Natural killer cell (primary cell): ENCODE results near the gene ARL8A. TPM values are rescaled to one million over a fixed set of nuclear protein-coding genes. Genes with fewer than 3 reads are reported as not detected.
A peak's percentile ranks its signal among the peaks of the same experiment; 100 is the strongest.

Experiments used
- ATAC-seq, 3 donors: fragments of 150-1000 bp in 2 of 3; fragments of 200-7000 bp in 1 of 3; cut with Tn5 transposase; 1 replicate in 1 of 3; 2 replicates in 2 of 3; pipeline ENCODE4 v1.10.0; 2021; ENCODE audit warnings: mild to moderate bottlenecking in 2 of 3, moderate library complexity in 2 of 3
- DNase-seq, 2 donors: peaks; one replicate each; pipeline versions ENCODE4 v3.0.0 to v3.0.0-alpha.2; 2013 to 2021; ENCODE audit warnings: mixed read lengths in 1 of 2
- H3K27ac ChIP-seq: one replicate; pipeline ENCODE4 v1.5.1; 2013; ENCODE audit warnings: mild to moderate bottlenecking, low read length
- H3K27me3 ChIP-seq: one replicate; pipeline ENCODE4 v1.6.1; 2013; ENCODE audit warnings: low read length; ENCODE audit not compliant: control insufficient read depth, insufficient read depth
- H3K36me3 ChIP-seq: one replicate; pipeline ENCODE4 v1.6.1; 2013; ENCODE audit warnings: low read length; ENCODE audit not compliant: control insufficient read depth, insufficient read depth
- H3K4me1 ChIP-seq: one replicate; pipeline ENCODE4 v1.6.1; 2013; ENCODE audit warnings: low read length; ENCODE audit not compliant: control insufficient read depth, insufficient read depth
- H3K4me3 ChIP-seq: one replicate; pipeline ENCODE4 v1.5.1; 2013; ENCODE audit warnings: low read length
- H3K9me3 ChIP-seq: one replicate; pipeline ENCODE4 v1.6.1; 2013; ENCODE audit warnings: low read length; ENCODE audit not compliant: control insufficient read depth, insufficient read depth
- H3K27ac Mint-ChIP-seq, 2 donors: one replicate each; pipeline ENCODE4 v1.8.0; 2022; ENCODE audit warnings: mild to moderate bottlenecking in 2 of 2, mixed read lengths in 2 of 2, moderate library complexity in 1 of 2
- H3K27me3 Mint-ChIP-seq, 2 donors: one replicate each; pipeline ENCODE4 v1.8.0; 2022; ENCODE audit warnings: low read depth in 2 of 2, mixed read lengths in 2 of 2
- H3K36me3 Mint-ChIP-seq: one replicate; pipeline ENCODE4 v1.8.0; 2022; ENCODE audit warnings: mixed read lengths
- H3K4me1 Mint-ChIP-seq, 2 donors: one replicate each; pipeline ENCODE4 v1.8.0; 2022; ENCODE audit warnings: mixed read lengths in 2 of 2
- H3K4me3 Mint-ChIP-seq: one replicate; pipeline ENCODE4 v1.8.0; 2022; ENCODE audit warnings: mild to moderate bottlenecking, moderate library complexity, mixed read lengths
- H3K9me3 Mint-ChIP-seq, 2 donors: one replicate each; pipeline ENCODE4 v1.8.0; 2022; ENCODE audit warnings: mixed read lengths in 2 of 2
- WGBS: methylation state at CpG from one replicate; pipeline ENCODE4 v1.1.7; 2013; ENCODE audit warnings: missing lambda C conversion rate; ENCODE audit not compliant: insufficient coverage; 5-methylcytosine and 5-hydroxymethylcytosine counted together
- intact Hi-C: fragments of 100-400 bp; cut with micrococcal nuclease; formaldehyde crosslinking; loops from one replicate; pipeline ENCODE4 v1.14.2; 2022
- total RNA-seq, 4 donors: library from RNA; stranded (reverse); fragments of 120-200 nt in 1 of 4; gene quantifications; one replicate each; pipeline versions ENCODE4 v1.2.3 to v1.2.4, GENCODE V29; 2013 to 2022
- TF ChIP-seq, protein P1 (sequence below): fragments of 200-600 bp; IDR thresholded peaks from one replicate; pipeline ENCODE4 v1.8.0; 2022; ENCODE audit warnings: antibody characterized with exemption

ARL8A gene
- total RNA-seq, 3 donors from 2014 or later (not counting 1 experiment from before 2014, with no cell fraction given), result 109 to 120 (median 109) TPM

DNA sequence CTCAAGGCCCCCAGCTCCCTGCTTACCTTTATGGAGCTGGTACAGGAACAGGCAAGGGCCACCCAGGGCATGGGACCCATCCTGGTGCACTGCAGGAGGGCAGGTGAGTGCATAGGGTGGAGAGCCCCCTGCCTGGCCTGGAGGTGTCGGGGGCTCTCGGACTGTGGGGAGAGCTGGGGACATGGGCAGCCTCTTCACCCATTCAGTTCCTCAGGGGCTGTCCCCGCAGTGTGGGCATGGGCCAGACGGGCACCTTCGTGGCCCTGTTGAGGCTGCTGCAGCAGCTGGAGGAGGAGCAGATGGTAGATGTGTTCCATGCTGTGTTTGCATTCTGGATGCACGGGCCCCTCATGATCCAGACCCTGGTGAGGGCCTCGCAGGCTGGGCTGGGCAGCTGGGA, 41.8 kb upstream of the ARL8A start:
- H3K36me3 ChIP-seq, result no peaks in the 10 kb centered on the region
- ATAC-seq, result no peak
- peaks cover 7% of the 10 kb centered on the region for H3K4me1 ChIP-seq
- no peaks in the 10 kb centered on the region for H3K9me3 ChIP-seq
- no peaks in the 10 kb centered on the region for H3K9me3 Mint-ChIP-seq
- no peak overlapping the region for H3K27ac ChIP-seq
- peaks cover 0 to 9% of the 10 kb centered on the region in 2 donors for H3K27me3 Mint-ChIP-seq
- DNase-seq, result no peak
- WGBS, result 87% methylated on average over 7 of the region's 7 CpGs
- H3K27me3 ChIP-seq, result no peaks in the 10 kb centered on the region
- H3K36me3 Mint-ChIP-seq, result no peaks in the 10 kb centered on the region
- peaks cover 0 to 15% of the 10 kb centered on the region in 2 donors for H3K4me1 Mint-ChIP-seq
- no peak overlapping the region for H3K4me3 ChIP-seq
- no peak overlapping the region for H3K27ac Mint-ChIP-seq
- H3K4me3 Mint-ChIP-seq, result no peak overlapping the region
- TF ChIP-seq, protein P1, sequence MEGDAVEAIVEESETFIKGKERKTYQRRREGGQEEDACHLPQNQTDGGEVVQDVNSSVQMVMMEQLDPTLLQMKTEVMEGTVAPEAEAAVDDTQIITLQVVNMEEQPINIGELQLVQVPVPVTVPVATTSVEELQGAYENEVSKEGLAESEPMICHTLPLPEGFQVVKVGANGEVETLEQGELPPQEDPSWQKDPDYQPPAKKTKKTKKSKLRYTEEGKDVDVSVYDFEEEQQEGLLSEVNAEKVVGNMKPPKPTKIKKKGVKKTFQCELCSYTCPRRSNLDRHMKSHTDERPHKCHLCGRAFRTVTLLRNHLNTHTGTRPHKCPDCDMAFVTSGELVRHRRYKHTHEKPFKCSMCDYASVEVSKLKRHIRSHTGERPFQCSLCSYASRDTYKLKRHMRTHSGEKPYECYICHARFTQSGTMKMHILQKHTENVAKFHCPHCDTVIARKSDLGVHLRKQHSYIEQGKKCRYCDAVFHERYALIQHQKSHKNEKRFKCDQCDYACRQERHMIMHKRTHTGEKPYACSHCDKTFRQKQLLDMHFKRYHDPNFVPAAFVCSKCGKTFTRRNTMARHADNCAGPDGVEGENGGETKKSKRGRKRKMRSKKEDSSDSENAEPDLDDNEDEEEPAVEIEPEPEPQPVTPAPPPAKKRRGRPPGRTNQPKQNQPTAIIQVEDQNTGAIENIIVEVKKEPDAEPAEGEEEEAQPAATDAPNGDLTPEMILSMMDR, result no peak
- intact Hi-C loops, result no loop called here

DNA sequence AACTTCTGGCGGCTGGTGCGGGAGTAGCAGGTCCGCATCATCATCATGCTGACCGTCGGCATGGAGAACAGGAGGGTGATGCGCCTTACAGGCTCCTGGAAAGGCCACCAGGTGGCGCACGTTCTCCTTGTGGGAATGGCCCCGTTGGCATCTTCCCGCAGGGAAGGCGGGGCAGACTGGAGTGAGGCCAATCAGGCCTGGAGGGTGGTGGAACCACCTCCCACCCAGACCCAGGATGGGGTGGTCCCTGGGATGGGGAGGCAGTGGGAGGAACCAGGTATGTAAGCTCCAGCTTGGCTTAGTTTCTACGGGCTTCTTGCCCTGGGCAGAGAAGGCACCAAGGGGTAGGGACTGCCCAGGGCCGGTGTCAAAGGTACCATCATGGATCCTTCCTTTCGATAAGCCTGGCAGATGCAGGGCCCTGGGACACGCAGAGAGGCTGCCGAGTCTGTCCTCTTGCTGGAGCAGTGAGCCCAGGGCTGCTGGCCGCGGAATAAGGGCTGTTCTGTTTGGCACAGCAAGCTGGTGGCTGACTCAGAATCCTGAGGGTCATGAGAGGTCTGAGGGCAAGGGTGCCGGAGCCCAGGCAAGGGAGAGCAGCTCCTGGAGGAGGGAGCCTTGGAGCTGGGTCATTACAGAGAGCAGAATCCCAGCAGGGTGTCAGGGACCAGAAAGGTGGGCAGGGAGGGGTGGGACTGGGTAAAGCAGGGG, 40.4 kb upstream of the ARL8A start:
- peaks cover 0 to 15% of the 10 kb centered on the region in 2 donors for H3K4me1 Mint-ChIP-seq
- H3K27ac ChIP-seq, result no peak overlapping the region
- DNase-seq (peak; percentile 65 to 83), ATAC-seq (peak; percentile 49 to 72 (median 68))
- WGBS, result 27% methylated on average over 19 of the region's 19 CpGs
- no peaks in the 10 kb centered on the region for H3K27me3 ChIP-seq
- H3K4me3 ChIP-seq, result no peak overlapping the region
- TF ChIP-seq, protein P1, result peak; percentile 76
- no peak overlapping the region for H3K4me3 Mint-ChIP-seq
- H3K4me1 ChIP-seq, result peaks cover 7% of the 10 kb centered on the region
- peak overlapping the region in 1 of 2 donors; percentile 38 for H3K27ac Mint-ChIP-seq
- H3K9me3 Mint-ChIP-seq, result no peaks in the 10 kb centered on the region
- no peaks in the 10 kb centered on the region for H3K36me3 ChIP-seq
- intact Hi-C loops, result loop anchor here (1.0 kb wide), 2 partner anchors 130 to 534 kb away; no protein-coding TSS in a partner anchor
- no peaks in the 10 kb centered on the region for H3K36me3 Mint-ChIP-seq
- no peaks in the 10 kb centered on the region for H3K9me3 ChIP-seq
- peaks cover 0 to 9% of the 10 kb centered on the region in 2 donors for H3K27me3 Mint-ChIP-seq

DNA sequence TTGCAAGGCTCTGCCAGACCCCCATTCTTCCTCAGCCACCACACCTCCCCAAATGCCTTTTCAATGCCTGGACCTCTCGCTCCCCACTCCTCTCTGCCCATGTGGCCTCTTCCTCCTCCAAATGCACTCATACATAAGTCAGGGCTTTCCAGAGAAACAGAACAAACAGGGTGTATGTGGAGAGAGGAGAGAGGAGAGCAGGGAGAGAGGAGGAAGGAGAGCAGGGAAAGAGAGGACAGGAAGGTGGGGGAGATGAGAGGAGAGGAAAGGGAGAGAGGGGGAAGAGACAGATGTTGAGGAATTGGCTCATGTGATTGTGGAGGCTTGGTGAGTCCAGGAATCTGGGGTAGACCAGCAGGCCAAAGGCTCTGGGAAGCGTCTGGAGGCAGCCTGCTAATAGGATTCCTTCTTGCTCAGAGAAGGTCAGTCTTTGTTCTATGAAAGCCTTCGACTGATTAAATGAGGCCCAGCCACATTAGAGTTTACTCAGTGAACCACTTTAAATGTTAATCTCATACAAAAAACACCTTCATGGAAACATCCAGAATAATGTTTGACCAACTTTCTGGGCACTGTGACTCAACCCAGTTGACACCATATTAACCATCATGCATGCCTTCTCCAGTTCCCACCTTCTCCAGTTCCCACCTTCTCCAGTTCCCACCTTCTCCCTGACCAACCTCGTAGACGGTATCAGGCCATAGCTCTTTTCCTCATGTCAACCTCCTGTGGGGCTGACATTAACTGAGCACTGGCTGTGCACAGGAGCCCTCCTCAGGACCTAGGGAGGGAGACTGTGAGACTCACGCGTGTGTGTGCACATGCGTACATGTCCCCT, 37.7 kb upstream of the ARL8A start:
- Mint-ChIP-seq H3K9me3 (no peaks in the 10 kb centered on the region), H3K4me1 (peaks cover 0 to 15% of the 10 kb centered on the region in 2 donors), H3K36me3 (no peaks in the 10 kb centered on the region), H3K27me3 (peaks cover 0 to 9% of the 10 kb centered on the region in 2 donors), H3K4me3 (no peak overlapping the region), H3K27ac (no peak overlapping the region)
- ATAC-seq (no peak), DNase-seq (no peak)
- TF ChIP-seq, protein P1, result no peak
- H3K36me3 ChIP-seq, result no peaks in the 10 kb centered on the region
- no peaks in the 10 kb centered on the region for H3K9me3 ChIP-seq
- intact Hi-C loops, result no loop called here
- peaks cover 7% of the 10 kb centered on the region for H3K4me1 ChIP-seq
- H3K27ac ChIP-seq, result no peak overlapping the region
- H3K27me3 ChIP-seq, result no peaks in the 10 kb centered on the region
- 95% methylated on average over 8 of the region's 8 CpGs for WGBS
- H3K4me3 ChIP-seq, result no peak overlapping the region
